Pancreas (tissue), 10 donors: ENCODE results near the gene TOP2A. TPM values are rescaled to one million over a fixed set of nuclear protein-coding genes. Genes with fewer than 3 reads are reported as not detected.

Experiments used
- ATAC-seq, 4 donors: fragments of 200-7000 bp; cut with Tn5 transposase; one replicate each; pipeline versions ENCODE4 v1.8.0 to v1.9.1; 2020; ENCODE audit warnings: mild to moderate bottlenecking in 4 of 4, moderate library complexity in 4 of 4
- DNase-seq, 6 donors: peaks; one replicate each; pipeline ENCODE4 v3.0.0-alpha.2; 2020
- FAIRE-seq: peaks from 2 replicates; lab custom pipeline; 2012; peaks lifted over from hg19 to GRCh38; lab: Jason Lieb, UNC
- H3K27ac ChIP-seq, 4 donors: fragments of 200-600 bp; sonication (generic); 1 replicate in 3 of 4; 2 replicates in 1 of 4; pipeline versions ENCODE4 v1.5.0 to v1.8.0; 2020
- H3K27me3 ChIP-seq, 4 donors: fragments of 200-600 bp; one replicate each; pipeline ENCODE4 v1.8.0; 2021
- H3K36me3 ChIP-seq, 3 donors: fragments of 200-600 bp; sonication (generic) in 1 of 3; one replicate each; pipeline versions ENCODE4 v1.5.0 to v1.8.0; 2020 to 2021
- H3K4me1 ChIP-seq, 3 donors: fragments of 200-600 bp; one replicate each; pipeline ENCODE4 v1.8.0; 2021
- H3K4me3 ChIP-seq, 4 donors: fragments of 200-600 bp; sonication (generic) in 2 of 4; one replicate each; pipeline versions ENCODE4 v1.5.0 to v1.8.0; 2020 to 2021
- H3K9me3 ChIP-seq, 4 donors: fragments of 200-600 bp; one replicate each; pipeline ENCODE4 v1.8.0; 2021
- CTCF ChIP-seq, 4 donors: fragments of 200-600 bp; sonication (generic) in 3 of 4; IDR thresholded peaks; one replicate each; pipeline versions ENCODE4 v1.5.0 to v1.8.0; 2021; ENCODE audit warnings: antibody characterized with exemption in 4 of 4
- WGBS, 2 donors: extraction: QIAGEN DNeasy Blood & Tissue Kit; methylation state at CpG; one replicate each; pipeline ENCODE4 v1.1.7; 2013; 5-methylcytosine and 5-hydroxymethylcytosine counted together
- intact Hi-C, 3 donors: fragments of 100-400 bp; cut with DNase I; formaldehyde crosslinking; loops; one replicate each; pipeline versions ENCODE4 v1.11.1 to v1.14.2; 2022
- polyA plus RNA-seq, 2 donors: library from polyadenylated mRNA; stranded (reverse); fragments of 200-250 nt; gene quantifications; one replicate each; pipeline ENCODE4 v1.2.3, GENCODE V29; 2013
- total RNA-seq, 6 donors: library from RNA; stranded (reverse); fragmentation: NEBNext Ultra II Directional in 4 of 6; extraction: Animal tissue kit (Norgen Biotek cat#: 25700) in 4 of 6; gene quantifications; one replicate each; pipeline versions ENCODE4 v1.2.1 to v1.2.4, GENCODE V29; 2021 to 2023
- donor health status: healthy with polysubstance abuse.
- donor health status: DM: no; HTN: no; CAD: no; lungs with moderate emphysema.
- donor health status: DM: no; HTN: no; CAD: no.
- donor health status: control.
- donor health status: control.
- donor health status: Bipolar disorder and iron deficiency.
- donor health status: DM: yes; HTN: yes; CAD: no.
- donor health status: DM: no; HTN: no; CAD: no.
- donor health status: DM: no; HTN: no; CAD: no.
- donor health status: DM: yes; HTN: yes; CAD: no.

The TOP2A gene
- total and polyA plus RNA-seq, 8 donors = 0.19 to 4.4 (median 0.65) TPM

- Histone ChIP-seq H3K36me3 (no peaks in the 10 kb centered on the region), H3K27me3 (no peaks in the 10 kb centered on the region), H3K9me3 (no peaks in the 10 kb centered on the region), H3K4me1 (peaks cover 0 to 7% (median 0%) of the 10 kb centered on the region in 3 donors), H3K4me3 (peak overlapping the region; percentile 46 to 65 (median 49)), H3K27ac (no peak overlapping the region)
- WGBS, 2 donors = 0 to 1% methylated on average over 41 to 58 of the region's 58 CpGs
- FAIRE-seq (no peak), ATAC-seq (peak; percentile 68 to 86 (median 76)), DNase-seq (peak in 5 of 6 donors; percentile 66 to 93 (median 79))
- TF ChIP-seq CTCF (IDR thresholded peaks at IDR 0.05) = peak; percentile 7 to 46 (median 26)
- intact Hi-C loops = loop anchor here in 2 of 3 donors (10.0 kb wide), 2 partner anchors 52 to 192 kb away; partner anchors contain the start of gene TOP2A (in 1 of the 2)
Observed at GRCh38 chr17:40362696-40363110, 55.0 kb downstream of the TOP2A start.

GRCh38 chr17:40361925-40362695 lies 55.6 kb downstream of the TOP2A start:
- Histone ChIP-seq H3K4me1 (peaks cover 0 to 7% (median 0%) of the 10 kb centered on the region in 3 donors), H3K9me3 (no peaks in the 10 kb centered on the region), H3K27me3 (no peaks in the 10 kb centered on the region), H3K36me3 (no peaks in the 10 kb centered on the region), H3K27ac (no peak overlapping the region), H3K4me3 (peak overlapping the region in 2 of 4 donors; percentile 46 to 65)
- intact Hi-C loops = loop anchor here in 2 of 3 donors (10.0 kb wide), 2 partner anchors 53 to 193 kb away; partner anchors contain the start of gene TOP2A (in 1 of the 2)
- 57 to 65% methylated on average over 23 to 24 of the region's 24 CpGs for WGBS, 2 donors
- TF ChIP-seq CTCF (IDR thresholded peaks at IDR 0.05) = no peak
- no peak for ATAC-seq
- FAIRE-seq = no peak
- DNase-seq = peak in 1 of 6 donors; percentile 58

- no peak for ATAC-seq
- no peaks in the 10 kb centered on the region for H3K36me3 ChIP-seq
Observed at GRCh38 chr17:40361063-40361924, 56.4 kb downstream of the TOP2A start.

GRCh38 chr17:40360091-40360490 lies 57.6 kb downstream of the TOP2A start:
- Histone ChIP-seq H3K36me3 (no peaks in the 10 kb centered on the region), H3K4me1 (peaks cover 0 to 7% (median 0%) of the 10 kb centered on the region in 3 donors), H3K27ac (no peak overlapping the region), H3K4me3 (no peak overlapping the region), H3K9me3 (no peaks in the 10 kb centered on the region), H3K27me3 (no peaks in the 10 kb centered on the region)
- DNase-seq = no peak
- no peak for FAIRE-seq
- intact Hi-C loops = loop anchor here in 2 of 3 donors (10.0 kb wide), 2 partner anchors 55 to 195 kb away; partner anchors contain the start of gene TOP2A (in 1 of the 2)
- TF ChIP-seq CTCF (IDR thresholded peaks at IDR 0.05) = no peak
- 76 to 81% methylated on average over 8 of the region's 8 CpGs for WGBS, 2 donors
- ATAC-seq = no peak

More at GRCh38 chr17:40361063-40361924, 56.4 kb downstream of the TOP2A start:
- intact Hi-C loops = loop anchor here in 2 of 3 donors (10.0 kb wide), 2 partner anchors 54 to 194 kb away; partner anchors contain the start of gene TOP2A (in 1 of the 2)
- no peak for TF ChIP-seq CTCF (IDR thresholded peaks at IDR 0.05)
- Histone ChIP-seq H3K4me3 (no peak overlapping the region), H3K4me1 (peaks cover 0 to 7% (median 0%) of the 10 kb centered on the region in 3 donors), H3K9me3 (no peaks in the 10 kb centered on the region), H3K27ac (no peak overlapping the region), H3K27me3 (no peaks in the 10 kb centered on the region)
- WGBS, 2 donors = 52 to 56% methylated on average over 32 of the region's 32 CpGs
- FAIRE-seq (no peak), DNase-seq (peak in 1 of 6 donors; percentile 48)
